HepG2 (cell line): ENCODE data around the gene RHBDF2. TPM values are rescaled to one million over a fixed set of nuclear protein-coding genes. Genes with fewer than 3 reads are reported as not detected.

ENCODE experiments used
- ATAC-seq: fragments of 200-7000 bp; cut with Tn5 transposase; 3 replicates; pipeline ENCODE4 v1.9.1; 2020; ENCODE audit warnings: mild to moderate bottlenecking, moderate library complexity
- BruUV-seq: library from RNA; stranded (reverse); fragments of 400-500 nt; replicated peaks from 2 replicates; lab custom pipeline; 2021; lab: Mats Ljungman, UMichigan
- CTCF ChIA-PET: fragments of 300-600 bp; formaldehyde crosslinking; extraction: SDS; loops from one replicate; lab custom pipeline; 2021; ENCODE audit warnings: low total read pairs, inconsistent platforms, low intra/inter-chr PET ratio; lab: Yijun Ruan, JAX
- POLR2A ChIA-PET: fragments of 350-600 bp; sonication (Branson Sonifier 250); formaldehyde crosslinking; loops from one replicate; lab custom pipeline; 2020; ENCODE audit warnings: antibody characterized with exemption, inconsistent platforms; lab: Yijun Ruan, JAX
- DNase-seq: peaks from one replicate; pipeline ENCODE4 v3.0.0-alpha.2; 2015; ENCODE audit warnings: low spot score
- FAIRE-seq: peaks from 3 replicates; lab custom pipeline; 2011; peaks lifted over from hg19 to GRCh38; lab: Jason Lieb, UNC
- H2AFZ ChIP-seq: one replicate; pipeline ENCODE4 v1.6.1; 2011; ENCODE audit warnings: low read length, inconsistent platforms
- H3K27ac ChIP-seq: fragments of 300-600 bp; 3 replicates; pipeline ENCODE4 v1.8.0; 2011; ENCODE audit warnings: mixed run types, mild to moderate bottlenecking, mixed read lengths, low read length, inconsistent platforms; ENCODE audit not compliant: insufficient read depth; ENCODE audit errors: extremely low read length
- H3K27me3 ChIP-seq, 2 experiments: fragments of 200-600 bp in 1 of 2; 2 replicates in 1 of 2; 3 replicates in 1 of 2; pipeline versions ENCODE4 v1.6.0 to v1.8.0; 2011; ENCODE audit warnings: low read length in 2 of 2, mild to moderate bottlenecking in 2 of 2, moderate library complexity in 2 of 2, inconsistent platforms in 1 of 2; ENCODE audit not compliant: insufficient read depth in 2 of 2, control insufficient read depth in 1 of 2
- H3K36me3 ChIP-seq, 2 experiments: fragments of 200-600 bp in 1 of 2; replicated peaks in 1 of 2; 2 replicates in 1 of 2; 3 replicates in 1 of 2; pipeline versions ENCODE4 v1.5.1 to v1.8.0; 2011; ENCODE audit warnings: low read length in 2 of 2, inconsistent platforms in 1 of 2; ENCODE audit not compliant: insufficient read depth in 2 of 2, control insufficient read depth in 1 of 2
- H3K4me1 ChIP-seq: 2 replicates; pipeline ENCODE4 v1.5.1; 2012; ENCODE audit warnings: low read length, inconsistent platforms; ENCODE audit not compliant: insufficient read depth
- H3K4me2 ChIP-seq: 2 replicates; pipeline ENCODE4 v1.6.0; 2011; ENCODE audit warnings: low read depth, low read length, inconsistent platforms
- H3K4me3 ChIP-seq, 3 experiments: fragments of 200-600 bp in 1 of 3; sonication (generic), shearing (Covaris generic) in 1 of 3; replicated peaks in 1 of 3; 2 replicates each; pipeline ENCODE4 v1.5.1; 2011 to 2016; ENCODE audit warnings: low read length in 3 of 3, inconsistent platforms in 2 of 3, low read depth in 2 of 3, mild to moderate bottlenecking in 2 of 3, control low read depth in 1 of 3, mixed read lengths in 1 of 3; ENCODE audit not compliant: insufficient read depth in 1 of 3
- H3K79me2 ChIP-seq: one replicate; pipeline ENCODE4 v1.6.1; 2011; ENCODE audit warnings: low read length, inconsistent platforms; ENCODE audit not compliant: insufficient read depth
- H3K9ac ChIP-seq: 2 replicates; pipeline ENCODE4 v1.6.0; 2011; ENCODE audit warnings: mild to moderate bottlenecking, low read depth, low read length, inconsistent platforms; ENCODE audit not compliant: insufficient read depth
- H3K9me3 ChIP-seq: 2 replicates; pipeline ENCODE4 v1.5.1; 2012; ENCODE audit warnings: mild to moderate bottlenecking, low read length
- H4K20me1 ChIP-seq: 2 replicates; pipeline ENCODE4 v1.6.0; 2011; ENCODE audit warnings: inconsistent platforms, mild to moderate bottlenecking, low read length, moderate library complexity; ENCODE audit not compliant: insufficient read depth
- GLI4 ChIP-seq: sonication (generic); formaldehyde crosslinking; IDR thresholded peaks from 2 replicates; pipeline ENCODE4 v1.5.1; 2020; ENCODE audit warnings: missing genetic modification reagents, mild to moderate bottlenecking, moderate library complexity, borderline replicate concordance
- KMT2B ChIP-seq: IDR thresholded peaks from 2 replicates; pipeline ENCODE4 v1.6.1; 2016; ENCODE audit warnings: missing genetic modification reagents, missing compliant biosample characterization
- REL ChIP-seq: sonication (generic); formaldehyde crosslinking; conservative IDR thresholded peaks from 2 replicates; pipeline ENCODE4 v1.8.0; 2022; ENCODE audit warnings: mild to moderate bottlenecking, missing genetic modification reagents, moderate library complexity
- ZBTB25 ChIP-seq: IDR thresholded peaks from 2 replicates; pipeline ENCODE4 v1.6.1; 2018; ENCODE audit warnings: missing genetic modification reagents
- ZBTB42 ChIP-seq: sonication (generic); formaldehyde crosslinking; IDR thresholded peaks from 2 replicates; pipeline ENCODE4 v1.5.0; 2020; ENCODE audit warnings: mild to moderate bottlenecking, missing genetic modification reagents
- ZNF773 ChIP-seq: sonication (generic); formaldehyde crosslinking; IDR thresholded peaks from 2 replicates; pipeline ENCODE4 v1.4.0; 2020; ENCODE audit warnings: missing genetic modification reagents, borderline replicate concordance
- WGBS: methylation state at CpG from one replicate; pipeline ENCODE4 v1.1.6; 2017; ENCODE audit warnings: low lambda C conversion rate; 5-methylcytosine and 5-hydroxymethylcytosine counted together
- in situ Hi-C: cut with HindIII; loops from 2 replicates; pipeline ENCODE4 v1.10.0; 2017; ENCODE audit warnings: low pct_unique_long_range_greater_than_20kb; ENCODE audit not compliant: extremely low pct_ligation_motif_present
- intact Hi-C: fragments of 100-400 bp; cut with micrococcal nuclease; formaldehyde crosslinking; loops from one replicate; pipeline ENCODE4 v1.10.0; 2022; ENCODE audit not compliant: unreplicated experiment
- polyA plus RNA-seq, 8 experiments: library from polyadenylated mRNA; depleted of rRNA in 3 of 8; stranded (reverse) in 7 of 8; unstranded in 1 of 8; fragments of >200 nt; fragmentation: Illumina TruSeq in 4 of 8; extraction: Trizol in 4 of 8; gene quantifications; 2 replicates each; pipeline versions ENCODE4 v1.2.1 to v1.2.3, GENCODE V29; 2011 to 2016; ENCODE audit warnings: low read depth in 4 of 8, missing spikeins in 1 of 8, mixed read lengths in 1 of 8; ENCODE audit not compliant: insufficient read depth in 1 of 8
- total RNA-seq, 5 experiments: library from RNA; depleted of rRNA; stranded (reverse); fragments of >200 nt; fragmentation: Illumina TruSeq; extraction: Trizol; gene quantifications; 2 replicates each; pipeline ENCODE4 v1.2.3, GENCODE V29; 2016; ENCODE audit warnings: low read depth in 1 of 5

RHBDF2 gene
- total and polyA plus RNA-seq, 2 of the 13 experiments (the other 11 are each of a cell fraction or from before 2014, with no cell fraction given) = 7.8 to 24.2 TPM

- no peak for ATAC-seq
- no peak for DNase-seq
- Histone ChIP-seq H2AFZ (no peak overlapping the region), H3K4me3 (no peak overlapping the region), H3K79me2 (no peaks in the 10 kb centered on the region), H3K27ac (no peak overlapping the region), H3K27me3 (no peaks in the 10 kb centered on the region), H3K4me2 (no peak overlapping the region)
- CTCF ChIA-PET = no interaction called here
- in situ Hi-C loops = no loop called here
- BruUV-seq = no TSS peak
- POLR2A ChIA-PET = interaction anchor here (1.5 to 5.7 kb wide), 2 partner anchors 20 kb away, joined by 11 to 59 read pairs; partner anchors contain the start of gene RHBDF2
- 90% methylated on average over 14 of the region's 14 CpGs for WGBS
- TF ChIP-seq ZBTB42 (CRISPR knock-in tag) (no peak), ZBTB25 (CRISPR knock-in tag) (no peak), KMT2B (CRISPR knock-in tag) (no peak), REL (CRISPR knock-in tag) (no peak), ZNF773 (CRISPR knock-in tag) (no peak), GLI4 (CRISPR knock-in tag) (no peak)
- TF ChIP-seq, all 625 proteins: peak for 0
- no peaks in the 10 kb centered on the region; a peak in 1 of 5 replicates for H3K36me3 ChIP-seq
- H4K20me1 ChIP-seq = no peaks in the 10 kb centered on the region
- peaks cover 26% of the 10 kb centered on the region for H3K4me1 ChIP-seq
- H3K9ac ChIP-seq = no peak overlapping the region
- intact Hi-C loops = no loop called here
- FAIRE-seq = no peak
- no peaks in the 10 kb centered on the region for H3K9me3 ChIP-seq
These were observed 21.6 kb downstream of the RHBDF2 start for GRCh38 chr17:76479515-76480060.
